ENCODE data around the gene PRTFDC1. TPM values are rescaled to one million over a fixed set of nuclear protein-coding genes. Genes with fewer than 3 reads are reported as not detected.
"Not testable (repeated sequence)": the region's sequence is repeated elsewhere in the genome, so short reads cannot be mapped to it uniquely, and the experiment has no call there.

The PRTFDC1 gene
- total RNA-seq, 2 experiments from 2014 or later: 1.4 to 1.7 TPM

- Mint-ChIP-seq H3K27me3 (peaks cover 2% of the 10 kb centered on the region), H3K9me3 (no peaks in the 10 kb centered on the region), H3K27ac (no peak overlapping the region), H3K4me1 (peaks cover 7% of the 10 kb centered on the region), H3K4me3 (no peak overlapping the region), H3K36me3 (ENCODE audit: low read depth) (no peaks in the 10 kb centered on the region)
- DNase-seq: no peak
- ChIA-PET POLR2A (no interaction called here), CTCF (no interaction called here)
These were observed 28.8 kb upstream of the PRTFDC1 start for GRCh38 chr10:24981161-24981710.

GRCh38 chr10:24979685-24980084 is 27.3 kb upstream of the PRTFDC1 start:
- Mint-ChIP-seq H3K27me3 (peaks cover 3% of the 10 kb centered on the region), H3K4me3 (no peak overlapping the region), H3K4me1 (peaks cover 7% of the 10 kb centered on the region), H3K27ac (no peak overlapping the region), H3K9me3 (no peaks in the 10 kb centered on the region), H3K36me3 (ENCODE audit: low read depth) (no peaks in the 10 kb centered on the region)
- no peak for DNase-seq
- CTCF ChIA-PET: no interaction called here
- POLR2A ChIA-PET: no interaction called here

- Mint-ChIP-seq H3K4me1 (peaks cover 3% of the 10 kb centered on the region), H3K9me3 (no peaks in the 10 kb centered on the region), H3K27me3 (peaks cover 3% of the 10 kb centered on the region), H3K36me3 (ENCODE audit: low read depth) (no peaks in the 10 kb centered on the region), H3K27ac (no peak overlapping the region), H3K4me3 (no peak overlapping the region)
- ChIA-PET CTCF (no interaction called here), POLR2A (no interaction called here)
- DNase-seq: no peak
These were observed 22.6 kb upstream of the PRTFDC1 start for GRCh38 chr10:24974976-24975375.

- Mint-ChIP-seq H3K4me1 (peaks cover 7% of the 10 kb centered on the region), H3K27me3 (peaks cover 1% of the 10 kb centered on the region), H3K36me3 (ENCODE audit: low read depth) (no peaks in the 10 kb centered on the region), H3K27ac (no peak overlapping the region), H3K9me3 (no peaks in the 10 kb centered on the region), H3K4me3 (no peak overlapping the region)
- DNase-seq: no peak
- POLR2A ChIA-PET: no interaction called here
- CTCF ChIA-PET: no interaction called here
These were observed 20.8 kb upstream of the PRTFDC1 start for GRCh38 chr10:24973163-24973562.

- H3K27me3 Mint-ChIP-seq: peaks cover 1% of the 10 kb centered on the region
- H3K27ac Mint-ChIP-seq: no peak overlapping the region
- H3K4me1 Mint-ChIP-seq: peaks cover 7% of the 10 kb centered on the region
- ChIA-PET POLR2A (no interaction called here), CTCF (interaction anchor here (0.7 kb wide), 1 partner anchor 35 kb away, joined by 3 read pairs; no protein-coding TSS in a partner anchor)
- DNase-seq: no peak
- H3K36me3 Mint-ChIP-seq (ENCODE audit: low read depth): no peaks in the 10 kb centered on the region
- H3K9me3 Mint-ChIP-seq: no peaks in the 10 kb centered on the region
- H3K4me3 Mint-ChIP-seq: no peak overlapping the region
These were observed 19.0 kb upstream of the PRTFDC1 start for GRCh38 chr10:24971374-24971773.

GRCh38 chr10:24969841-24970281 is 17.5 kb upstream of the PRTFDC1 start:
- no peaks in the 10 kb centered on the region for H3K9me3 Mint-ChIP-seq
- POLR2A ChIA-PET: no interaction called here
- no peaks in the 10 kb centered on the region for H3K27me3 Mint-ChIP-seq
- CTCF ChIA-PET: no interaction called here
- no peak overlapping the region for H3K4me3 Mint-ChIP-seq
- H3K36me3 Mint-ChIP-seq (ENCODE audit: low read depth): no peaks in the 10 kb centered on the region
- no peak for DNase-seq
- no peak overlapping the region for H3K27ac Mint-ChIP-seq
- H3K4me1 Mint-ChIP-seq: peaks cover 7% of the 10 kb centered on the region

- H3K27ac Mint-ChIP-seq; H3K4me1 Mint-ChIP-seq; CTCF ChIA-PET; H3K27me3 Mint-ChIP-seq; DNase-seq; POLR2A ChIA-PET; H3K9me3 Mint-ChIP-seq; H3K4me3 Mint-ChIP-seq; H3K36me3 Mint-ChIP-seq (ENCODE audit: low read depth): not testable (repeated sequence)
These were observed 16.5 kb upstream of the PRTFDC1 start for GRCh38 chr10:24968951-24969350.

- ChIA-PET POLR2A (no interaction called here), CTCF (no interaction called here)
- no peak overlapping the region for H3K4me3 Mint-ChIP-seq
- no peaks in the 10 kb centered on the region for H3K27me3 Mint-ChIP-seq
- H3K27ac Mint-ChIP-seq: no peak overlapping the region
- no peaks in the 10 kb centered on the region for H3K9me3 Mint-ChIP-seq
- H3K36me3 Mint-ChIP-seq (ENCODE audit: low read depth): no peaks in the 10 kb centered on the region
- H3K4me1 Mint-ChIP-seq: peaks cover 7% of the 10 kb centered on the region
- no peak for DNase-seq
These were observed 15.9 kb upstream of the PRTFDC1 start for GRCh38 chr10:24968349-24968748.

- CTCF ChIA-PET: no interaction called here
These were observed 14.6 kb upstream of the PRTFDC1 start for GRCh38 chr10:24966962-24967481.

GRCh38 chr10:24965051-24965450 is 12.6 kb upstream of the PRTFDC1 start:
- no peak for DNase-seq
- Mint-ChIP-seq H3K27ac (no peak overlapping the region), H3K4me3 (no peak overlapping the region), H3K36me3 (ENCODE audit: low read depth) (no peaks in the 10 kb centered on the region), H3K27me3 (peaks cover 2% of the 10 kb centered on the region), H3K4me1 (peaks cover 4% of the 10 kb centered on the region), H3K9me3 (no peaks in the 10 kb centered on the region)
- ChIA-PET POLR2A (no interaction called here), CTCF (no interaction called here)

More at GRCh38 chr10:24966962-24967481, 14.6 kb upstream of the PRTFDC1 start:
- Mint-ChIP-seq H3K36me3 (ENCODE audit: low read depth) (no peaks in the 10 kb centered on the region), H3K27ac (no peak overlapping the region), H3K4me3 (no peak overlapping the region), H3K4me1 (peaks cover 7% of the 10 kb centered on the region), H3K27me3 (peaks cover 2% of the 10 kb centered on the region), H3K9me3 (no peaks in the 10 kb centered on the region)
- DNase-seq: no peak
- POLR2A ChIA-PET: no interaction called here

GRCh38 chr10:24963521-24964041 is 11.2 kb upstream of the PRTFDC1 start:
- Mint-ChIP-seq H3K27ac (no peak overlapping the region), H3K36me3 (ENCODE audit: low read depth) (no peaks in the 10 kb centered on the region), H3K4me3 (no peak overlapping the region), H3K9me3 (no peaks in the 10 kb centered on the region), H3K27me3 (peaks cover 2% of the 10 kb centered on the region), H3K4me1 (no peaks in the 10 kb centered on the region)
- POLR2A ChIA-PET: no interaction called here
- CTCF ChIA-PET: no interaction called here
- DNase-seq: no peak

GRCh38 chr10:24962995-24963394 is 10.6 kb upstream of the PRTFDC1 start:
- no peak for DNase-seq
- Mint-ChIP-seq H3K9me3 (no peaks in the 10 kb centered on the region), H3K27me3 (peaks cover 2% of the 10 kb centered on the region), H3K27ac (no peak overlapping the region), H3K36me3 (ENCODE audit: low read depth) (no peaks in the 10 kb centered on the region), H3K4me3 (no peak overlapping the region), H3K4me1 (no peaks in the 10 kb centered on the region)
- ChIA-PET POLR2A (no interaction called here), CTCF (no interaction called here)

GRCh38 chr10:24961582-24961981 is 9.2 kb upstream of the PRTFDC1 start:
- H3K4me3 Mint-ChIP-seq: no peak overlapping the region
- POLR2A ChIA-PET: no interaction called here

GRCh38 chr10:24959382-24959730 is 7.0 kb upstream of the PRTFDC1 start:
- ChIA-PET POLR2A (no interaction called here), CTCF (no interaction called here)
- no peak for DNase-seq
- Mint-ChIP-seq H3K27ac (no peak overlapping the region), H3K36me3 (ENCODE audit: low read depth) (no peaks in the 10 kb centered on the region), H3K27me3 (peaks cover 2% of the 10 kb centered on the region), H3K4me3 (no peak overlapping the region), H3K4me1 (no peaks in the 10 kb centered on the region), H3K9me3 (no peaks in the 10 kb centered on the region)

More at GRCh38 chr10:24961582-24961981, 9.2 kb upstream of the PRTFDC1 start:
- H3K4me1 Mint-ChIP-seq: no peaks in the 10 kb centered on the region
- no peaks in the 10 kb centered on the region for H3K9me3 Mint-ChIP-seq
- no peak overlapping the region for H3K27ac Mint-ChIP-seq
- H3K27me3 Mint-ChIP-seq: peaks cover 2% of the 10 kb centered on the region
- no peaks in the 10 kb centered on the region for H3K36me3 Mint-ChIP-seq (ENCODE audit: low read depth)
- DNase-seq: no peak
- CTCF ChIA-PET: interaction anchor here (0.6 kb wide), 1 partner anchor 1044 kb away, joined by 3 read pairs; no protein-coding TSS in a partner anchor
